Left colon (tissue), 2 donors: ENCODE results near the gene CXCR6. TPM values are rescaled to one million over a fixed set of nuclear protein-coding genes. Genes with fewer than 3 reads are reported as not detected.

Experiments
- ATAC-seq: fragments of 200-7000 bp; cut with Tn5 transposase; one replicate; pipeline ENCODE4 v1.9.1; 2020; ENCODE audit warnings: mild to moderate bottlenecking, moderate library complexity
- DNase-seq, 2 donors: peaks; one replicate each; pipeline ENCODE4 v3.0.0-alpha.2; 2020
- intact Hi-C, 2 donors: fragments of 100-400 bp; cut with DNase I in 1 of 2; cut with micrococcal nuclease in 1 of 2; formaldehyde crosslinking; loops; one replicate each; pipeline versions ENCODE4 v1.11.2 to v1.14.0; 2022; cut with DNase I, micrococcal nuclease
- total RNA-seq, 2 donors: library from RNA; stranded (reverse); fragmentation: NEBNext Ultra II Directional; extraction: Animal tissue kit (Norgen Biotek cat#: 25700); gene quantifications; one replicate each; pipeline ENCODE4 v1.2.1, GENCODE V29; 2021
- donor health status: DM: no; HTN: no; CAD: no.
- donor health status: DM: yes; HTN: yes; CAD: no.

Gene CXCR6
- total RNA-seq, 2 donors from 2014 or later: 0.67 to 1.1 TPM

DNA sequence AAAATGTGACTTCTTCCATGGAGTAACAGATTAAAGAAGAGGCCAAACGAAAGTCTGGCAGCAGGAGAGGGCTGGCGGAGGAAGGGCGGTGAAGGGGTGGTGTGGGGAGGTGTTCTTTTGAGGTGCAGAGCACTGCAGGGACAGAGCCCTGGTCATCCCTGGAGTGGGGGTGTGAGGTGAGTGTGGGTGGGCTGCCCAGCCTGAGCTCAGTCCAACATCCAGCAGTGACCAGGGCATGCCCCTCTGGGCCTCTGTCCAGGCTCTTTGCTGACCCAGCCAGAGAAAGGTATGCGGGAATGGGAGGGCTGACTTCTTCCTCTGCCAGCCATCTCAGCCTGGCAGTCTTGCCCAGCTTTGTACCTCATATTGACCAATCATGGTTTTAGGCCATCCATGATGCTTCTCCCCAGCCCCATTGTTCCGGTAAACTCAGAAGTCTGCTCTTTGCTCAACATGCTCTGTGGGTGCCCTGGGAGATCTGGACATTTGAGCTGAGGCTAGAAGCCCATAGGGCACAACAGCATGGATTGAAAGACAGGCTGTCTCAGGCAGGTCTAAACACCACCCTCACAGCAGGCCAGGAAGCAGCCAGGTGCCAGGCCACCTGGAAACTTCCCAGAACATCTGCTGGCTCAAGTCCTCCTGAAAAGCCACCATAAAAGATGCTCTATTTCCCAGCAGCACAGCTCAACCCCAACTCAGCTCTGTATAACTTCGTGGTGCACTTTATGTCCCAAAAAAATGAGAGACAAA, 25.9 kb upstream of the CXCR6 start:
- intact Hi-C loops: no loop called here
- ATAC-seq (no peak), DNase-seq (no peak)

DNA sequence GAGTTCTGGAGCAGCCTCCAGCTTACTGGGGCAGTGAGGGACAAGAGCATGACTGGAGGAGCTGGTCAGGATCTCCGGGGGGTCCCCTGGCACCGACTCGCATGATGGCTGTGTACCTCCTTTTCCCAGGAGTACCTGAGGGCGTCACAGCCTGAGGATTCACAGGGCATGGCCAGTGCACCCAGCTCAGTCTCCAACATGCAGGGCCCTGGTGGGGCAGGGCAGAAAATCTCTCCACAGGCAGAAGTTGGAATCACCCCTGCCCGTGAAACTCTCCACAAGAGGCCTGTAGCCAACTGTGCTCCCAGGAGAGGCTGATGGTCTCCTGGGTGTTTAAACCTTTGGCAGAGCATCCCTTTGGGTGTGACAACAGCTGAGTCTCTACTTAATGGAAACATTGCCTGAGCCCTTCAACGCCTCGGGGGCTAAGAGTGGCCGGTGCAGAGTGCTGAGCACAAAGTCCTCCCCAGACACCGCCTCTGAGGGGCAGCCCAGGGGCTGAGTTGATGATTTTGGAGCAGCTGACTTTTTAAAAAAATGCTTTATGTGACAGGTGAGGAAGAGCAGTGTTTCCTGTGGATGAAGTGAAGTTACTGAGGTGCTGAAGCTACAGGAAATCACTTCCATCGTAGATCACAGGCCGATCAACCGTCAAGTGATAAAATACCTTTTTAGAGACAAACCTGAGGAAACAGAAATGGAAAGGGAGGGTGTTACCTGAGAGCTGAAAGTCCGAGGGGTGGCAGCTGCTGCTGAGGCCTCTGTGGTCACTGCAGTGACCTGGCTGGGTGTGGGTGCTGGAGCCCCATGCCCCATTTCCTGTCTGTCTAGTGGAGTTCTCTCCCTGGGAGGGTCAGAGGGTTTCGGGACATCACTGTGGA, 21.9 kb upstream of the CXCR6 start:
- no peak for DNase-seq
- intact Hi-C loops: no loop called here
- no peak for ATAC-seq

DNA sequence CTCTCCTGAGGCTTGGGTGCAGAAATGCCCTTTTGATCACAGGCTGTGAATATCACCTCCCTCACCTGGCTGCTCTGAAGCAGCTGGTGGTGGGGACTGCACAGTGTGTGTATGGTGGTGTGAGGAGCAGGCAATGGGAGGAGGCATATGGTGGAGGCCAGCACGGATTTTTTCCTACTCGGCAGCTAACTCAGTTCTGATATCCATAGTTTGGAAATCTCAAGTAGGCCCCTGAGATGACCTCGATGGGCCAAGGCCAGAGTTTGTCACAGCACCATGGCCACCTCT, 21.3 kb upstream of the CXCR6 start:
- intact Hi-C loops: no loop called here
- ATAC-seq (no peak), DNase-seq (no peak)

DNA sequence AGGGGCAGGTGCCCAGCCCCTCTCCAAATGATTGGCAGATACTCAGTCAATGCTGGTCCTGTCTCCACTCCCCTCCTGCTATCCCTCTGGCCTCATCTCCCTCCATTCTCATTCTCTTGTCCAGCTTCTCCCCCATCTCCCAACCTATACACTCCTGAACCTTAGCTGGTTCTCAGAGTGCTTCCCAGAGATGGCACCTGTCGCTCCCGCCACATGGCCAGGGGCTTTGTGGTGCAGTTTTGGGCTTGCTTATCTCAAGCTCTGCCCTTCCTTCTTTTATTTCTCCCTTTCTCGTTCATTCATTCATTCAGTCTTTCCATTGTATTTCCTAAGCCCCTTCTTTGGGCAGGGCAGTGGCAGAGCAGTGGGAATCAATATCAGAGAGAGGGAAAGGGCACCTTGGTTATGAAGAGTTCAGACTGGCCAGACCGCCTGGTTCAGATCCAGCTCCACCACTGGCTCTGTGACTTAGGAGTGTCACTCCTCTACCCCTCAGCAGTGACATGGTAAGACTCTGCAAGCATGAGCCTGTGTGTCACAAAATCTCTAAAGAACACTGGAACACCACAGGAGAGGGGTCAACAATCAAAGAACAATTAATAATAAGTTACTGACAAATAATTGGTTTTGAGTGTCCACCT, 20.2 kb upstream of the CXCR6 start:
- intact Hi-C loops: no loop called here

DNA sequence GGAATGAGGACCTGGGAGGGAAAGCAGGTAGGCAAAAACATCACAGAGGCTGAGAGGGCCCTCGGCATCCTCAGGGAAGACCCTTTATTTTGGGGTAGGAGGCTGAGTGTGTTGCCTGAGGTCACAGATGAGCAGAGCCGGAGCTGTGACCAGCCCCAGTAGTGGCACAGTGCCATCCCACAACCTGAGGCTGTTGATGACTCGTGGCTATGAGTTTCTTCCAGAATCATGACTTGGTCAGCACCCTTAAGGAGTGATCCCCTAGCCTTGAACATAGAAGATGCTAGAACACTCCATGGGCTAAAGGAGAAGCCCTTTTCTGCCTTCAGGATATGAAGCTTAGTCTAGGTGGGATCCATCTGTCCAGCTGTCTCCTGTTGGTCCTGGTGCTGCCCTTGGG, 19.5 kb upstream of the CXCR6 start:
- intact Hi-C loops: no loop called here
- DNase-seq (no peak), ATAC-seq (no peak)

More for the DNA sequence above, 20.2 kb upstream of the CXCR6 start:
- no peak for ATAC-seq
- no peak for DNase-seq

DNA sequence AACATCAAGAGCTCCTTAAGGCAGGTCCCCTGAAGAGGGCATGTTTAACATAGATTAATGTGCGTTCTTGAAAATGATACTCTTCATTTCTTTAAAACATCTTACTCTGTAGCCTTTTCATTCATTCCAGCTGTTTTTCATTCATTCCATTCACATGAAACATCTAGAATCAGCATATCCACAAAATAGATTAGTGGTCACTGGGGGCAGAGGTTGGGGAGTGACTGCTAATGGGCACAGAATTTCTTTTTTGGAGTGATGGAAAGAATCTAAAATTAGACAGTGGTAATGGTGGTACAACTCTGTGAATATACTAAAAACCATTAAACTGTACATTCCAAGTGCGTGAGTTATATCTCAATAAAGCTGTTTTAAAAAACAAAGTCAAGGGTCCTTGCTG, 15.4 kb upstream of the CXCR6 start:
- no peak for DNase-seq
- intact Hi-C loops: no loop called here
- no peak for ATAC-seq

DNA sequence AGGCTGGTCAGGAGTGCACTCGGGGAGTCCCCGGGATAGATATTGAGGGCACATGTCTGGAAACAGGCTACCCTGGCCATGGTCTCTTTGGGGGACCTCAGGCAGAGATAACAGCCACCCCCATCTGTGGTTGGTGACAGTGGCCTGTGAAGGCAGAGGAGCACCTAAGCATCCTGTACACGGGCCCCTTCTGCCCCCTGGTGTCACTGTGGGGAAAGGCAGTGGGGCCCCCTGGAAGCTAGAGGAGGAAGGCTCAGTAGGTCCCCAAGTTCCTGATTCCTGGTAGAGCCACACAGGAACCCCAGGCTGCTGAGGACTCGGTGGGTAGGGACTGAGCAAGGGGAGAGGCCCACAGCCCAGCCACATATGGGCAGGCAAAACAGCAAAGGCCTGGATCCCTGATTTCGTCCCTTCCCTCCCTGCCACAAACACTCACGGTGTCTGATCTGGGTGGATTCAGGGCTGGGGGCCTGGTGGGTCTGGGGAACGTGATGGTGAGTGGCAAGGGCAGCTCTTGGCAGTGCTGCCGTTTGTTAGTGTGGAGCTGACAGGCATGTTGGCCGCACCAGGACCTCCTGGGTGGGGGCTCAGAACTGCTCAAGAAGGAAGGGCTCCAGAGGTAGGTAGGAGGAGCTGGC, 14.1 kb upstream of the CXCR6 start:
- intact Hi-C loops: no loop called here
- peak; percentile 76 for ATAC-seq
- DNase-seq: peak in 1 of 2 donors; percentile 46

DNA sequence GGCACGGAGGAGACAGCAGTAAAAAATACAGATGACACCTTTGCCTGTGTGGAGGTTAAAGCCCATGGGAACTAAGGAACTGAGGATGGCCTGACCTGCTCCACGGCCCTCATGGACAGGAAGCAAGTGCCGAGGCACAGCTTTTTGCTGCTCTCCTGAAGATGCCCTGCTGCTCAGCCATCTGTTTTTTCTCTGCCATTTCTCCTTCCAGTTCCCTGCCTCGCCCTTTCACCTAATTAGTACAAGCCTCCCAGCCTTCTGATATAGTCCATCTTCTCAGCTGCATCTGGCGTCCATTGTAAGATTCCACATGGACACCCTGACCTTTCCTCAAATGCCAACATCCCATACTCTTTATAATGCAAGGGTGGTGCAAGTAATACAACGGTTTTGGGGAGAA, 11.8 kb upstream of the CXCR6 start:
- no peak for ATAC-seq
- DNase-seq: no peak
- intact Hi-C loops: loop anchor here in 1 of 2 donors (10.0 kb wide), 1 partner anchor 443 kb away; the partner anchor contains the start of gene CCR5

DNA sequence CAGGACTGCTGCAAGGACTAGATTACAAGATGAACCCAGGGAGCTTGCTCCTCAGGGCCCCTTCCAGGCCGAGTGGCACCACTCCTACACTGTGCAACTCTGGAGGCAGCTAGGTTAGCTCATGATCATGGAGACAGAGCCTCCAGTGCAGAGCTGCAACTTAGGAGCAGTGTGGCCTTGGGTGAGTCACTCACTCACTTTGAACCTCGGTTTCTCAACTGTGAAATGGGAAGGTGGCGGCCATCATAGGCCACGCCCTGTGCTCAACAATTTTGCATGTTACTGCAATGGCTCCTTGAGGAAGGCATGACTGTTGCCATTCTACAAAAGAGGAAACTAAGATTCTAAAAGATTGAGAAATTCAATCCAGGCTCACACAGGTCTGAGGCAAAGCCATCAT, 11.2 kb upstream of the CXCR6 start:
- intact Hi-C loops: loop anchor here in 1 of 2 donors (10.0 kb wide), 1 partner anchor 443 kb away; the partner anchor contains the start of gene CCR5
- ATAC-seq (no peak), DNase-seq (no peak)

DNA sequence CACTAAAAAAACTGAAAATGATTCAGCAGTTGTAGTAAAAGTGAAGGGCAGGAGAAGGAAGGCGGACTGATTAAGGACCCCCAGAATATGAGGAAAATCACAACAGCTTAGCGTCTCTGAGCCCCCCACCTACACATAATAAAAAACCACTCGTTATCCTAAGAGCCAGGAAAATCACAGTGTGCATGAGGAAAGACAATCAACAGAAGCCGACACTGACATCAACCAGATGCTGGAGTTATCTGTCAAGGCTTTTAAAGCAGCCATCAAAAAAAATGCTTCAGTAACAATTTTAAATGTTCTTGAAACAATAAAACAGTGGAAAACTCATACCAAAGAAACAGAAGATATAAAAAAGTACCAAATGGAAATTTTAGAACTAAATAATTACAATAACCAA, 9.7 kb upstream of the CXCR6 start:
- intact Hi-C loops: loop anchor here in 1 of 2 donors (10.0 kb wide), 1 partner anchor 441 kb away; the partner anchor contains the start of gene CCR5
- no peak for DNase-seq
- ATAC-seq: no peak

DNA sequence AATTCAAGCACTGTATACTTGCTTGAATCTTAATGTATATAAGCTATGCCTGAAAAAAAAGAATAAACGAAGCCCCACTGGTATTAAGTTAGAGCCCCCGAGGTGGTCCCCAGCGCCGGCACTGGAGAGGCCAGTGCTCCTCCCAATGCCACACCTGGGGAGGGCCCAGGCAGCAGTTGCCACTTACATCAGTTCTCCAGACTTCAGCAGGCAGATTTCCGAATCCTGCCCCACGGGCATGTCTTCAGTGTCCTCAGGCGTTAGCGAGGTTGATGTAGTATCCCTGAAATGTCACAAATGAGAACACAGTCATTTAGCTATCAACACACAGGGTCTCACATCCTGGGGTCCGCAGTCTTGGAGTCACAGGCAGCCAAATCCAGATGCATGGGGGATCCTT, 7.0 kb upstream of the CXCR6 start:
- no peak for ATAC-seq
- intact Hi-C loops: loop anchor here (5.0 to 10.0 kb wide), 2 partner anchors 141 to 439 kb away; partner anchors contain the start of gene CCR5 (in 1 of the 2)
- no peak for DNase-seq

DNA sequence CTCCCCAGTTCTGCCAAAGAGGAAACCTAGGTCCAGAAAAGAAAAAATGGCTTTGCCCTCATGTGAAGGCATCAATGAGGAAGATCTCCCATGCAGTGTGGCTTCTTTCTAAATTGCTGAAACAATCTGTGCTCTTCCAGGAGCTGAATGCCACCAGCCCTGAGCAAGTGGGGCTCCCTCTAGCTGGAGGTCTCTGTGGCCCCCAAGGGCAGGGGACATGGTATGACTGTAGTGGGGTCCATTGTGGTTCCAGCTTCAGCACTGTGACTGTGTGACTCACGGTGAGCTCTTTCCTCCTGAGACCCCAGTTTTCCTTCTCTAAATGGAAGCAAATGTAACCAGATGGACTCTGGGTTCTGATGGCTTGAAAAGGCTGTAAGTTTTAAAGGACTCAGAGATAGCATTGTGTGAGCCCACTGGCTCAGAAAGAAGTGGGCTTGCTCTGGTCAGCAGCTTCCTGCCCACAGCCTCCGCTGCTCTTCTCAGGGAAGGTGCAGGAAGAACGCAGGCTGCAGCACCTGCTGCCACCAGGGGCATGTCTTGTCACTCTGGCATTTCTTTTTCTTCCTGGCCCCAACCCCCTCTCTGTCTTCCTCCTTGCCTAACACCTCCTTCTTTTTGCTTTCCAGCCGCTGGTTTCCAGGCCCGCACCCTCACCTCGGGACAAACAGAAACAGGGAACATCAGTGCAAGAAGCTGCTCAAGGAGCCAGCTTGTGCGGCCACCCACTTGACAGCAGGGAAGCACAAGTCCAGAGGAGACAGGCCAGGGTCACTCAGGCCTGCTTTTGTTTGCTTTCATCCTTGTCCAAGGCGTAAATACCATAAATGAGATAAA, 5.8 kb upstream of the CXCR6 start:
- intact Hi-C loops: loop anchor here (2.0 to 10.0 kb wide), 3 partner anchors 140 to 437 kb away; partner anchors contain the start of gene CCR5 (in 1 of the 2)
- ATAC-seq: no peak
- DNase-seq: no peak

DNA sequence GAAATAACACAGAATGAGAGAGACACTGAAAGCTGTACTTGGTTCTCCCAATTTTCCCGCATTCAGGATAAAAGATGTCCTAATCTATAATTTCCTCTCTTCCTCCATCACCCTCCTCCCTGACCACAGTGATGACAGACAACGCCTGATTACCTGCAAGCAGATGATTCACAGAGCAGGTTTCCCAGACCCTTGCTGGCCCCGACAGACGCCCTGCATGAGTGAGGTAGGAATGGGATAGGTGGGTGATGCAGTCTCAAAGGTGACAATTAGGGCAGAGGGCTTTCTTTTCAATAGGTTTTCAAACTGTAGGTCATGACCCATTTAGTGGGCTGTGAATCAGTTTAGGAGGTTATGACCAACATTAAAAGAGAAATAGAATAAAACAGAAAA, 5.2 kb upstream of the CXCR6 start:
- ATAC-seq: no peak
- intact Hi-C loops: loop anchor here (2.0 to 10.0 kb wide), 3 partner anchors 139 to 437 kb away; partner anchors contain the start of gene CCR5 (in 1 of the 2)
- DNase-seq: no peak

DNA sequence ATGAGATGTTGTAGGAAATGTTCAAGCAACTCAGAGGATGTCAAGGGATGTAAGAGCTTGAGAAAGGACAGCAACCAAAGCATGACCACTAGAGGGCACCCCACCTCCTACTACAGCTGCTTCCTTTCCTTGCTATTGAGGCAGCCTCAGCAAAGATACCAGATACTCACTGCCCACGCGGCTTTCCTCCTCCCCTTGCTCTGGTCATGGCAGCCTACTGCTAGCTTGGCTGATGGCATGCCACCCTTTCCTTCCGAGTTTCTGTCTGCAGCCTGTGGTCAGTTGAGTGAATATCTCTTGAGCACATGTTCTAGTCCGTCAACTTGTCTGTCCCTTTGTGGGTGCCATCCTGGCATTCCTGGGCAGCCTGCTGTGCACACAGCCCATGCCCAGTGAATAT, 4.4 kb upstream of the CXCR6 start:
- ATAC-seq (peak; percentile 94), DNase-seq (peak; percentile 71 to 92)
- intact Hi-C loops: loop anchor here (2.0 to 10.0 kb wide), 3 partner anchors 138 to 436 kb away; partner anchors contain the start of gene CCR5 (in 1 of the 2)

DNA sequence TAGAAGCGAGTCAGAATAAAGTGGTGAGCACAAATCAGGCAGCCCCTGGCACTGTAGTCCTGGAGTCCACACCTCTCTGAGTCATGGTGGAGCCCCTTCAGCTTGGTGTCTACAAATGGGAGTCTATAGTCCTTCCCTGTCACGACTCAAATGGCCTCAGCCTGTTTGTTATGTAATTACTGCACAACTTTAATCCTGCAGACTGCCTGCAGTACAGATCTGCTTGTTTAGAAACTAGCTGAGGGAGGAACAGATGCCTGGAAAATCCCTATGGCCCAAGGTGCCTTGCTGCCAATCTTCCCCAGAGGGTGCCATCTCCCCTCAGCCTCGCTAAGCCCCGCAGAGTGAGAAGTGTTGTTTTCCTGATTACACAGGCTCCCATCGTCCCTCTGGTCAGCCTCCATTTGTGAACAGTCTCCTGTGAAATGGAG, 3.9 kb upstream of the CXCR6 start:
- DNase-seq (no peak), ATAC-seq (peak; percentile 12)
- intact Hi-C loops: loop anchor here (2.0 to 10.0 kb wide), 3 partner anchors 138 to 435 kb away; partner anchors contain the start of gene CCR5 (in 1 of the 2)

DNA sequence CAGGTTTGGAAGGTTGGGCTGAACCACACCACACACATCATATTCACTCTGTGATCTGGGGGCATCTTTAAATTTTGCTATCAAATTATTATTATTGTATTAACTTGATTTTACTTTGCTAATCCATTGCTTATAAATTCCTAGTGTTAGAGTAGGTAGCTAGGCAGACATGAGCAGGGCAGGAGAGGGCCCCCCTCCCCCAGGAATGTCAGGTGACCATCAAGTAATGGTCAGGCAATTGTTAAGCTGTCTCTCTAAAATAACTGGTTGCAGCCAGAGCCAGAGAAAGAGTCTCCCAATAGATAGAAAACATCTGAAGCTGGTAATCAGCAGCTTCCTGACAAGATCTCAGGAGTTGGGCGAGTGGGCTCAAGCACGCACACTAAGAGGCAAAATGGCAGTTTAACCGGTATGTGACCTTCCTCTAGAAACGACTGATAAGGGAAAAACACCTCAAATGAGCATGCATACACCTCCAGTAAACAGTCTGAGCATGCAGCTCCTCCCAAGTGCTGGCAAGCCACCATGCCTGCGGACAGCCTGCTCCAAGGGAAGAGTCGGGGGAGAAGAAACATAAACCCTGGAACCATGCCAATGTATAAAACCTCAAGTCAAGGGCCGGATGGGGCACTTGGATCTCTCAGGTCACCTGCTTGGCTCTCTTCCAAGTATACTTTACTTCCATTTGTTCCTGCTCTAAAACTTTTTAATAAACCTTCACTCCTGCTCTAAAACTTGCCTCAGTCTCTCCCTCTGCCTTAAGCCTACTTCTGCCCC, 3.1 kb upstream of the CXCR6 start:
- intact Hi-C loops: no loop called here
- no peak for ATAC-seq

DNA sequence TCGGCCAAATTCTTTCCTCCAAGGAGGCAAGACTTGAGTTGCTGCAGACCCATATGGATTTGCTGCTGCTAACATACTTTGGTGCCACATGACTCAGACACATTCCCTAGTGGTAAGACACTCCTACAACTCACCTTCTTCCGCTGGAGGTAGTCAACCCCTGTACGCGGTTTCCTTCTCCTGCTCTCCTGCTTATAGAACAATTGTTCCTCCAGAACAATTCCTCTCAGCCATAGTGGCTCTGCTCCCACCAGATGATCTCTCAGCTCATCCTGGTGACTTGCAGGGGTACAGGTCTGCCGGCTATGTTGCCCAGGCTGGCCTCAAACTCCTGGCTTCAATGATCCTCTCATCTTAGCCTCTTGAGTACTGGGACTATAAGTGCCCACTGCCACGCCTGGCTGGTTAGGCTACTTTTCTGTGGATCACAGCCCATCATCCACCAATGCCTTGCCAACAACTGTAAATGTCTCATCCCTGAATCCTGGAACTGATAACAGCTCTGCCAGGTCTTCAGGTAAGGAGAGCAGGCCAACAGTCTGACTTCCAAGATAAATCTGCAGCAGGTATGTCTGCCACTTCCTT, 2.4 kb upstream of the CXCR6 start:
- intact Hi-C loops: no loop called here
- no peak for DNase-seq
- no peak for ATAC-seq

More for the DNA sequence above, 3.1 kb upstream of the CXCR6 start:
- no peak for DNase-seq
